Measurements from ENCODE around the gene ZNF217.
"Not testable (repeated sequence)": the region's sequence is repeated elsewhere in the genome, so short reads cannot be mapped to it uniquely, and the experiment has no call there.

Gene ZNF217

GRCh38 chr20:53581444-53582250 lies 12.0 kb downstream of the ZNF217 start:
- no peak for DNase-seq

- DNase-seq: no peak
These were observed 13.1 kb downstream of the ZNF217 start for GRCh38 chr20:53580376-53581111.

- DNase-seq: no peak
These were observed 13.9 kb downstream of the ZNF217 start for GRCh38 chr20:53579581-53580375.

GRCh38 chr20:53579266-53579580 lies 14.4 kb downstream of the ZNF217 start:
- DNase-seq: no peak

GRCh38 chr20:53578492-53579222 lies 15.0 kb downstream of the ZNF217 start:
- DNase-seq: peak; percentile 64

- no peak for DNase-seq
These were observed 16.9 kb downstream of the ZNF217 start for GRCh38 chr20:53576586-53577318.

GRCh38 chr20:53576195-53576580 lies 17.5 kb downstream of the ZNF217 start:
- no peak for DNase-seq

GRCh38 chr20:53575481-53576194 lies 18.0 kb downstream of the ZNF217 start:
- DNase-seq: no peak

GRCh38 chr20:53574819-53575218 lies 18.8 kb downstream of the ZNF217 start:
- no peak for DNase-seq

GRCh38 chr20:53574259-53574789 lies 19.3 kb downstream of the ZNF217 start:
- no peak for DNase-seq

- DNase-seq: no peak
These were observed 21.9 kb downstream of the ZNF217 start for GRCh38 chr20:53571555-53572286.

GRCh38 chr20:53570446-53571276 lies 23.0 kb downstream of the ZNF217 start:
- no peak for DNase-seq

- no peak for DNase-seq
These were observed 23.9 kb downstream of the ZNF217 start for GRCh38 chr20:53569606-53570307.

GRCh38 chr20:53569005-53569404 lies 24.6 kb downstream of the ZNF217 start:
- DNase-seq: no peak

- no peak for DNase-seq
These were observed 25.3 kb downstream of the ZNF217 start for GRCh38 chr20:53568351-53568750.

GRCh38 chr20:53567379-53567917 lies 26.2 kb downstream of the ZNF217 start:
- DNase-seq: no peak

- DNase-seq: not testable (repeated sequence)
These were observed 27.0 kb downstream of the ZNF217 start for GRCh38 chr20:53566623-53567022.

GRCh38 chr20:53565254-53565653 lies 28.4 kb downstream of the ZNF217 start:
- no peak for DNase-seq
